ENCODE results near the gene ATP5ME. TPM values are rescaled to one million over a fixed set of nuclear protein-coding genes. Genes with fewer than 3 reads are reported as not detected.

Gene ATP5ME
- total RNA-seq, 1 experiment from 2014 or later, result 330 TPM

DNA sequence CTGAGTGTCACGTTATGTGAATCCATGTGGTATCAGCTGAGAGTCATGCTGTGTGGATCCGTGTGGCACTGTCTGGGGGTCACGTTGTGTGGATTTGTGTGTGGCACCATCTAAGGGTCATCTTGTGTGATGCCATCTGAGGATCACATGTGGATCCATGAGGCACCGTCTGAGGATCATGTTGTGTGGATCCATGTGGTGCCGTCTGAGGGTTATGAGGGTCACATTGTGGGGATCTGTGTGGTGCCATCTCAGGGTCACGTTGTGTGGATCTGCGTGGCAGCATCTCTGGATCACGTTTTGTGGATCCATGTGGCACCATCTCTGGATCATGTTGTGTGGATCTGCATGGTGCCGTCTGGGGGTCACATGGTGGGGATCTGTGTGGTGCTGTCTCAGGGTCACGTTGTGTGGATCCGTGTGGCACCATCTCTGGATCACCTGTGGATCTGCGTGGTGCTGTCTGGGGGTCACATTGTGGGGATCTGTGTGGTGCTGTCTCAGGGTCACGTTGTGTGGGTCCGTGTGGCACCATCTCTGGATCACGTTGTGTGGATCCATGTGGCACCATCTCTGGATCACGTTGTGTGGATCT, 41.8 kb downstream of the ATP5ME start:
- TF ChIP-seq, protein P1, sequence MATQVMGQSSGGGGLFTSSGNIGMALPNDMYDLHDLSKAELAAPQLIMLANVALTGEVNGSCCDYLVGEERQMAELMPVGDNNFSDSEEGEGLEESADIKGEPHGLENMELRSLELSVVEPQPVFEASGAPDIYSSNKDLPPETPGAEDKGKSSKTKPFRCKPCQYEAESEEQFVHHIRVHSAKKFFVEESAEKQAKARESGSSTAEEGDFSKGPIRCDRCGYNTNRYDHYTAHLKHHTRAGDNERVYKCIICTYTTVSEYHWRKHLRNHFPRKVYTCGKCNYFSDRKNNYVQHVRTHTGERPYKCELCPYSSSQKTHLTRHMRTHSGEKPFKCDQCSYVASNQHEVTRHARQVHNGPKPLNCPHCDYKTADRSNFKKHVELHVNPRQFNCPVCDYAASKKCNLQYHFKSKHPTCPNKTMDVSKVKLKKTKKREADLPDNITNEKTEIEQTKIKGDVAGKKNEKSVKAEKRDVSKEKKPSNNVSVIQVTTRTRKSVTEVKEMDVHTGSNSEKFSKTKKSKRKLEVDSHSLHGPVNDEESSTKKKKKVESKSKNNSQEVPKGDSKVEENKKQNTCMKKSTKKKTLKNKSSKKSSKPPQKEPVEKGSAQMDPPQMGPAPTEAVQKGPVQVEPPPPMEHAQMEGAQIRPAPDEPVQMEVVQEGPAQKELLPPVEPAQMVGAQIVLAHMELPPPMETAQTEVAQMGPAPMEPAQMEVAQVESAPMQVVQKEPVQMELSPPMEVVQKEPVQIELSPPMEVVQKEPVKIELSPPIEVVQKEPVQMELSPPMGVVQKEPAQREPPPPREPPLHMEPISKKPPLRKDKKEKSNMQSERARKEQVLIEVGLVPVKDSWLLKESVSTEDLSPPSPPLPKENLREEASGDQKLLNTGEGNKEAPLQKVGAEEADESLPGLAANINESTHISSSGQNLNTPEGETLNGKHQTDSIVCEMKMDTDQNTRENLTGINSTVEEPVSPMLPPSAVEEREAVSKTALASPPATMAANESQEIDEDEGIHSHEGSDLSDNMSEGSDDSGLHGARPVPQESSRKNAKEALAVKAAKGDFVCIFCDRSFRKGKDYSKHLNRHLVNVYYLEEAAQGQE (IDR thresholded peaks at IDR 0.05; ENCODE audit: low read depth), result no peak
- TF ChIP-seq EZH2 (IDR thresholded peaks at IDR 0.05), result no peak
- no peak for TF ChIP-seq CEBPB (IDR thresholded peaks at IDR 0.05; ENCODE audit: low read depth)
- no peak for TF ChIP-seq ZNF274 (IDR thresholded peaks at IDR 0.05; ENCODE audit: low read depth, low read length)
- no peak for TF ChIP-seq TCF7L2 (IDR thresholded peaks at IDR 0.05; ENCODE audit: borderline replicate concordance, extremely low read depth, insufficient read depth, insufficient read length)
- TF ChIP-seq, protein P2, sequence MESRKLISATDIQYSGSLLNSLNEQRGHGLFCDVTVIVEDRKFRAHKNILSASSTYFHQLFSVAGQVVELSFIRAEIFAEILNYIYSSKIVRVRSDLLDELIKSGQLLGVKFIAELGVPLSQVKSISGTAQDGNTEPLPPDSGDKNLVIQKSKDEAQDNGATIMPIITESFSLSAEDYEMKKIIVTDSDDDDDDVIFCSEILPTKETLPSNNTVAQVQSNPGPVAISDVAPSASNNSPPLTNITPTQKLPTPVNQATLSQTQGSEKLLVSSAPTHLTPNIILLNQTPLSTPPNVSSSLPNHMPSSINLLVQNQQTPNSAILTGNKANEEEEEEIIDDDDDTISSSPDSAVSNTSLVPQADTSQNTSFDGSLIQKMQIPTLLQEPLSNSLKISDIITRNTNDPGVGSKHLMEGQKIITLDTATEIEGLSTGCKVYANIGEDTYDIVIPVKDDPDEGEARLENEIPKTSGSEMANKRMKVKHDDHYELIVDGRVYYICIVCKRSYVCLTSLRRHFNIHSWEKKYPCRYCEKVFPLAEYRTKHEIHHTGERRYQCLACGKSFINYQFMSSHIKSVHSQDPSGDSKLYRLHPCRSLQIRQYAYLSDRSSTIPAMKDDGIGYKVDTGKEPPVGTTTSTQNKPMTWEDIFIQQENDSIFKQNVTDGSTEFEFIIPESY (IDR thresholded peaks at IDR 0.05; ENCODE audit: extremely low read depth, insufficient replicate concordance, low read length), result no peak
- TF ChIP-seq, protein P3, sequence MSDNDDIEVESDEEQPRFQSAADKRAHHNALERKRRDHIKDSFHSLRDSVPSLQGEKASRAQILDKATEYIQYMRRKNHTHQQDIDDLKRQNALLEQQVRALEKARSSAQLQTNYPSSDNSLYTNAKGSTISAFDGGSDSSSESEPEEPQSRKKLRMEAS (IDR thresholded peaks at IDR 0.05), result no peak
- no peak for TF ChIP-seq POLR2A (IDR thresholded peaks at IDR 0.05; ENCODE audit: borderline replicate concordance, extremely low read depth, insufficient read depth, insufficient read length)
- TF ChIP-seq YY1 (IDR thresholded peaks at IDR 0.05; ENCODE audit: extremely low read depth, insufficient replicate concordance, low read depth, low read length), result no peak
- no peak for TF ChIP-seq SRF (IDR thresholded peaks at IDR 0.05; ENCODE audit: low read depth)
- TF ChIP-seq ELF1 (IDR thresholded peaks at IDR 0.05; ENCODE audit: borderline replicate concordance, low read depth), result no peak
- Histone ChIP-seq H3K9me2 (ENCODE audit: insufficient read depth) (no peaks in the 10 kb centered on the region), H3K4me1 (ENCODE audit: control insufficient read depth in 1 of 2, insufficient read depth in 2 of 2, low read length in 2 of 2) (no peaks in the 10 kb centered on the region), H3K4me3 (replicated peaks in 1 of 2; ENCODE audit: low read depth in 1 of 2, low read length in 2 of 2) (no peak overlapping the region), H3K9ac (ENCODE audit: low read length) (no peak overlapping the region), H3K4me2 (ENCODE audit: low read length) (no peak overlapping the region), H4K20me1 (ENCODE audit: insufficient read depth) (no peaks in the 10 kb centered on the region), H2AFZ (ENCODE audit: low read depth, low read length, poor library complexity, severe bottlenecking) (no peak overlapping the region), H3K79me2 (ENCODE audit: insufficient read depth, low read length) (no peaks in the 10 kb centered on the region), H3K27me3 (ENCODE audit: insufficient read depth, low read length) (no peaks in the 10 kb centered on the region), H3K36me3 (ENCODE audit: control insufficient read depth in 1 of 2, insufficient read depth in 2 of 2, low read length in 2 of 2) (no peaks in the 10 kb centered on the region), H3K9me3 (ENCODE audit: control insufficient read depth in 1 of 2, insufficient read depth in 1 of 2, low read depth in 1 of 2, low read length in 2 of 2) (no peaks in the 10 kb centered on the region; a peak in 1 of 4 replicates), H3K27ac (ENCODE audit: low read depth, low read length) (no peak overlapping the region)
- POLR2A ChIA-PET, result no interaction called here
- ATAC-seq (no peak), DNase-seq (ENCODE audit: low read depth, low spot score) (no peak)
- CTCF ChIA-PET, result no interaction called here
- RAD21 ChIA-PET (ENCODE audit: low non-redundant PET in 1 of 2, low total read pairs in 2 of 2, uncharacterized antibody in 2 of 2, unreplicated experiment in 2 of 2), result no interaction called here
- BruUV-seq (replicated peaks), result no TSS peak
- intact Hi-C loops (cut with micrococcal nuclease), result no loop called here
